Measurements from ENCODE around the gene PCDHB1.

The PCDHB1 gene, protein sequence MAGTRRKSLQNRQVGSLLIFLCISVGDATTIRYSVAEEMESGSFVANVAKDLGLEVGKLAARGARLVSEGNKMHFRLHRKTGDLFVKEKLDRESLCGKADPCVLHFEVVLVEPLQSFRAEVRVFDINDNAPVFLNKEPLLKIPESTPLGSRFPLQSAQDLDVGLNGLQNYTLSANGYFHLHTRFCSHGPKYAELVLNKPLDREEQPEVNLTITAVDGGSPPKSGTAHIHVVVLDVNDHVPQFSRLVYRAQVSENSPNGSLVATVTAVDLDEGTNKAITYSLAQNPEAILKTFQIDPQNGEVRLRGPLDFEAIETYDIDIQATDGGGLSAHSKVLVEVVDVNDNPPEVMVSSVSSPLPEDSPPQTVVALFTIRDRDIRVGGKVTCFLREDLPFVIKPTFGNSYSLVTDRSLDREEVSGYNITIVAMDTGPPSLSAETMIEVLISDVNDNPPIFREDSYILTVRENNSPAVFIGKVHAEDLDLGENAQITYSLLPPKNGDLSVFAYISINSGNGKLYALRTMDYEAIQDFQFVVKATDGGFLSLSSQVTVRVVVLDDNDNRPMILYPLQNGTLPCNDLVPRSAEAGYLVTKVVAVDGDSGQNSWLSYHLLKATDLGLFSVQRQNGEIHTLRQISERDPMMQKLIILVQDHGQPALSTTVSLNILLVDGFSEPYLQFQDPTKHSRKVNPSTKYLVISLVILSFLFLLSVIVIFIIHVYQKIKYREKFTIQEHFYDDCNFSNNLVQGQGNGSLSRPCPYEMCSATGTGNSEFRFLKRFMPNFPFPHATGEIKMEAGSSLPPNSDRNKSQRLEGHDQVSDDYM

DNA sequence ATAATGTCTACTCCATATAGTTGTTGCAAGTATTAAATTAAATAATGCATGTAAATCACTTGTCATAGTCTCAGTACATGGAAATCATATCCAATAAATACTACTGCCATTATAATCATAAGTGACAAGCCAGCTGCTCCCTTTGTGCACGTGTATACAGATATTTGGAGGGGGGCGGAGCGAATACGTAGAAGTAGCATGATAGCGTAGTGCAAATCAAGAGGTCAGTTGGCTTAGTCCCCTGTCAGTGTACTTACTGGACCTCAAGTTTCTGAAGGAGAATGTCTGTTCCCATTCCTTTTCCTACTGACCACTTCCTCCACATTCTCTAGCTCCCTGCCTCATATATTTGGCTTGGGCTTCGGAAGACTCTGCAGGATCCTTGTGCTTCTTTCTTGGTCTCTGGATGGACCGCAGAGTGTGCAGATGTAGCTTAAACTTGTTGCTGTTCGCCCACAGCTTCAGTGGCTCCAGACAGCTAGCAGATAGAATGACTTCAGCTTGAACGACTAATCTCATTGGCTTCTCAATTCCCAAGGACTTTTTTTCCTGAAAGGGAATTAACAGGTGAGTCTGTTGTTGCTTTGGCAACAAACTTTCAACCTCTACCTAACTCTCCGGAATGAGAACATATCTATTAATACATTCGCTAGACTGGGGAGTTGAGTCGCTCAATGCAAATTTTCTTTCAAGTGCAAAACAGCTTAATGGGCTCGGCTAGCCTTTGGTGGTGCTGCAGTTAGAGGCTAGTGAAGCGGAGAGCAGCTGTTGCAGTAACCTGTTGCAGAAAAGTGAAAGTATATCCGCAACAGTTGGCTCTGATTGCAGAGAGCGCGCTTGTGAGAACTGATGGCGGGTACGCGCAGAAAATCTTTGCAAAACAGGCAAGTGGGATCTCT, at the start of gene PCDHB1:
Gene PCDHB1, plus strand, starts transcription at position 753 of the 899 bp plus-strand sequence. Its CDS starts 97 bp downstream, at position 850.
- in situ Hi-C loops (cut with HindIII; ENCODE audit: low sequenced_read_pairs) = no loop called here

DNA sequence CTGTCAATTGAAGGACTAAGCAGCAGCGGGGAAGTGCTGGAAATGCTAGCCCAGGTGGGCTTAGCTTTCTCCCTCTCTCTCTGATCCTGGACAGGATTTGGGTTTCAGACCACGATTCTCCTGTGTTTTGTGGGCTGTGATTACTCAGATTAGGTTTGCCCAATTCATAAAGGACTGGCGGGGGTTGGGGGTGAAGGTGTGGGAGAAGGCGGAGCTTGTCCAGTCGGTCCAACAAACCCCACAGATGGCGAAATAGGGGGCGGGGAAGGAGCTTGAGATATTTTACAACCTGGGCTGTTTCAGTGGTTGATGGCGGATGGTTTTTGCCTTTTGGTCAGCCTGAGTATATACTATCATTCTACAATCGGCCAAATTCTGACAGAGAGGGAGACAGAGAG, 49.7 kb upstream of the PCDHB1 start:
- in situ Hi-C loops (cut with HindIII; ENCODE audit: low sequenced_read_pairs) = no loop called here

DNA sequence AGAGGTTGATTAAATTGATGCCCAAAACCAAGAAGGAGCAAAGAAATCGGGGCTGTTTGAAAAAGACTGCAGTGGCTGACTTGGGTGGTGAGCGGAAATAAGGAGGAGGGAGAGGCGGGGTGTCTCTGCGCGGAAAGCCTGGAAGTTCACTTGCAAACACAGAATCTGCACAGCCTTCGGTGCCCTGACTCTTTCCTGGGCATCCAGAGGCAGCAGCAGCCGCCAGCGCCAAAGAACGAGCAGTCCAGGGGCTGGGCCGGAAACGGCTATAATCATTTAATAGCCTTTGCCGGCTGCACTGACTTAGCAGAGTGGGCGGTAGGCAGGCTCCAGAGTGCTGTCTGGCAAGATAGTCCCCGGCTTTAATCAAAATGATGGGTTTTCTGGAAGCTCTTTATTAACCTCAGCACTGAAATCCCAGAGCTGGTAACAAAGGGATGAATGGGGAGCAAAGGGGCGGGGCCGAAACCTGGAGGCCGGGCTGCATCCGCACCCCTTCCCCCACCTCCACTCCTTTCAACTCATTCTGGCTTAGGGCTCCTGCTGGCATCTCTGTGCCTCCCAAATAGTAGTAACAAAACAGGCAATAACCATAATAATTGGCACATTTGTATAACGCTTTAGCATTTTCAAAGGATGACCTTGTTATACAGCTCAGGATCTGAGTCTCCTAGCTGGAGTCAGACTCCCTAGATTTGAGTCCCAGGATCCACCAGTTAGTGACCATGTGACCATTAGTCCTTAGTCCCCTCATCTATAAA, 49.1 kb upstream of the PCDHB1 start:
- in situ Hi-C loops (cut with HindIII; ENCODE audit: low sequenced_read_pairs) = no loop called here

DNA sequence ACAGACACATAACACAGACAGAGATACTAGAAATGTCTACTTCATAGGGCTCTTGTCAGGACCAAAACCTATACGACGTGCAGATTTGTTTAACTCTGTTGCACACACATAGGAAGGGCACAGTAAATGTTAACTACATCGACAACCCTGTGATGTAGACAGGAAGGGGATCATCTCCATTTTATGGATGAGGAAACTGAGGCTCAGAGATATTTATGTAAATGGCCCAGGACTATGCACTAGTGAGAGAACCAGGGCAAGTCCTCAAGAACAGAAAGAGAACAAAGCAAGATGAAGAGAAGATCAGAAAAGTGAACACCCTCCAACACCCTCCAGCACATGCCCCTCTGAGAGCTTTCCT, 48.6 kb upstream of the PCDHB1 start:
- in situ Hi-C loops (cut with HindIII; ENCODE audit: low sequenced_read_pairs) = no loop called here

DNA sequence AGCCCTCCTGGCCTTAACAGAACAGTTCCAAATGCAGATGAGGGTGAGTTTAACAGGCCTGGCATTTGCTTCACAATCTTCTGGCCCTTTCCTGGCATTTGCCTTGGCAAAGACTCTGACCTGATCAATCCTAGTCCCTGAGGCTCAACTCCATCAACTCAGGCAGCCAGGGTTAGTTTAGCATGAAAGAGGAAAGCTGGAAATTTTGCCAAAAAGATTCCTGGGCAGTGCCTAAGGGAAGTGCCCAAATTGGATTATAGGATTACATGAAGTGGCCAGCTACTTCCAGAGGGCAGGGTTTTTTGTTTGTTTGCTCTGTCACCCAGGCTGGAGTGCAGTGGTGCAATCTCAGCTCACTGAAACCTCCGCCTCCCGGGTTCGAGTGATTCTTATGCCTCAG, 48.1 kb upstream of the PCDHB1 start:
- in situ Hi-C loops (cut with HindIII; ENCODE audit: low sequenced_read_pairs) = no loop called here

DNA sequence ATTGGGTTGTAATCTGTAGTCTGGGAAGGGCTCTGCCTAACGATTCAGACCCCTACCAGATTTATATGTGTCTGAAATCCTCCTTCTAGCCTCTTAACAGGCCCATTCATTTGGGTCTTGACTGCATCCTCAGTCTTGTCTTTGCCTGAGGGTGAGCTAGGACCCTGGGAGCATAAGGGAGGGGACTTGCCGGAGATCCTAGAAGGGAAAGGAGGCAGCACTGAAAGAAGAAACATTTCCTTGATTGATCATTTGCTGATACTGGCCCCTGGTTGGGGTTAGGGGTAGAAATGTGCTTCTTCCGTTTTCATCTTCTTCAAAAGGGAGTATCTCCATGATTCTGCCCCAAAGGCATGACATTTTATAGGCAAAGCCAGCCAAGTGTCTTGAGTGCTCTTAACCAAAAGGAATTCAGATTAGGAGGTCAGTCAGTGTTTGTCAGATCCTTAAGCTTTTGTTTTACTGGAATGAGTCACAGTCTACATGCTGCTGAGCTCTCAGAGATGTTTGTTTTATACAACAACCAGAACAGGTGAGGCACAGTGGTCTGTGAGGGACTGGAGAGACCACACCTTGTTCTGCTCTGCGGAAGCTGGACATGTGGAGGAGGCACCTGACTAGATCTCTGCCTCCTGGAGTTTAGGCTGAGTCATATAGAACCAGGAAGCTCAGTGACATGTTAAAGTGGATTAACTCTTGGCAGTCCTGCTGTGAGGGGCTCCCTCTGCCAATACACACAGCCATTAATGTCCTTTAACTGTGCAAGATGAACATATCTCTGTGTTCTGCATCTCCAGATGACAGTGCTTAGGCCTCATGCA, 47.2 kb upstream of the PCDHB1 start:
- in situ Hi-C loops (cut with HindIII; ENCODE audit: low sequenced_read_pairs) = no loop called here

DNA sequence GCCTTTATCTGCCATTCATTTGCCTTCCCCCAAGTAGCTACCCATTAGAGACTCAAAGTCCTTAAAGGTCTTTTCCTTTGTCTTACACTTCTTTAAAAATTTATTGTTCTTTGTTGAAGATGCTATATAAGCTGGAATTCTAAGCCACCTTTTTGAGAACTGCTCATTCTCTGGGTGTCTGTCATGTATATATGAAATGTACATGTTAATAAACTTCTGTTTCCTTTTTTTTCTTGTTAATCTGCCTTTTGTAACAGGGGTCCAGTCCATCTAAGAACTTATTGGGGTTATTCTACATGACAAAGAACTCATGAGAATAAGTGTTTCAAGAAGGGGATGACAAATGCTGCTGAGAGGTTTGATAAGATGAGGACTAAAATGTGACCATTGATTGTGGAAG, 43.4 kb upstream of the PCDHB1 start:
- in situ Hi-C loops (cut with HindIII; ENCODE audit: low sequenced_read_pairs) = no loop called here

DNA sequence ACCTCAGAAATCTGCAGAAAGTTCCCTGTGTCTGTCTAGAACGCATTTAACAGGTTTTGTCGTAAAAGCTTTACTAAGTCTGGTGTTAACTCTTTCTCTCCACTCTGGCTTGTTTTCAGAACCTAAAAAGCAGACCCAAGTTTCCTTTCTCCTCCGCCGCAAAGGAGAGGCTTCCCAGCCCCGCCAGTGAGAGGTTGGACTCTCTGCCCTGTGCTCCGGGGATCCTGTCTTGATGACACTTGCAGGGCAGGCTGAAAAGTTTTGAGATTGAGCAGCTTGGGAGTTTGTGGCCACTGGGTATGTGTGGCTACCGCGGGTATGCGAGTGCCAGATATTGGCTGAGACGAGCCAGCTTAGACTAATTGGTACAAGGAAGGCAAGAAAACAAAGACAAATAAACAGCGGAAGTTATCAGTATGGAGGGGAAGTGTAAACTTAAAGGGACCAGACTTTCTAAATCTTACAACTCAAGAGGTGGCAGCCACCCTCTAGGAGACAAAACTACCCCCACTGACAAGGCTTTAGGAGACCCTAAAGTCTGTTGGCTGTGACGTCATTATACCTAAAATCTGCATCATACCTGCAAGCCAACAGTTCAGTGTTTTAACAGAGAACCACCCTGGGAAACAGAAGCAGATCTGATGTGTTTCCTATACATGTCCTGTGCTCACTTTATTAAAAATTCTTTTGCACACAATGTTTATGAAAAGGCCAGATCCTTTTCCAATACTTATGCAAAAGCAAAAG, 41.0 kb upstream of the PCDHB1 start:
- in situ Hi-C loops (cut with HindIII; ENCODE audit: low sequenced_read_pairs) = no loop called here

DNA sequence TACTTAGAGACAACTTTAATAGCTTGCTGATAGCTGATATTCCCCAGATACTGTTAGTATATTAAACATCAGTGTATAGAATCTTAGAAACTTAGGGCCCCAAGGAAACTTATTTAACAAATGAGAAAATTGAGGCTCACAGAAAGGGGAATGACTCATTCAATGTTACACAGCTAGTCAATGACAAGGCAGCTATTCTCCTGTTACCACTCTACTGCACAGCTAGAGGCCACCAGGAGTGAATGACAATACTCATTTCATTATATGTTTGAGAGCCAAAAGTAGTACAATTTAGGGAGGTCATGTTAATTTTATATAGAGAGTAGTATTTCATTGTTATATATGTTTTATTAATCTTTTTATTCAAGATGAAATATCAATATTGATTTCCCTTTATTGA, 33.2 kb upstream of the PCDHB1 start:
- in situ Hi-C loops (cut with HindIII; ENCODE audit: low sequenced_read_pairs) = no loop called here

DNA sequence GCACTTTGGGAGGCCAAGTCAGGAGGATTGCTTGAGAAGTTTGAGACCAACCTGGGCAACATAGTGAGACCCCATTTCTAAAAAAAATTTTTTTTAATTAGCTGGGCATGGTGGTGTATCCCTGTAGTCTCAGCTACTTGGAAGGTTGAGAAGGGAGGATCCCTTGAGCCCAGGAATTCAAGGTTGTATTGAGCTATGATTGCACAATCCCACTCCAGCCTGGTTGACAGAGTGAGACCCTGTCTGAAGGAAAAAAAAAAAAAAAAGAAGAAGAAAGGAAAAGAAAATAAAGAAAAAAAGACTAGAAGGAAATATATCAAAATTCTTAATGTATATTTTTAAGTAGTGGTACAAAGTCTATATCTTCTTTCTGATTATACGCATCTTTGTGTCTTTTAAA, 28.8 kb upstream of the PCDHB1 start:
- in situ Hi-C loops (cut with HindIII; ENCODE audit: low sequenced_read_pairs) = no loop called here

DNA sequence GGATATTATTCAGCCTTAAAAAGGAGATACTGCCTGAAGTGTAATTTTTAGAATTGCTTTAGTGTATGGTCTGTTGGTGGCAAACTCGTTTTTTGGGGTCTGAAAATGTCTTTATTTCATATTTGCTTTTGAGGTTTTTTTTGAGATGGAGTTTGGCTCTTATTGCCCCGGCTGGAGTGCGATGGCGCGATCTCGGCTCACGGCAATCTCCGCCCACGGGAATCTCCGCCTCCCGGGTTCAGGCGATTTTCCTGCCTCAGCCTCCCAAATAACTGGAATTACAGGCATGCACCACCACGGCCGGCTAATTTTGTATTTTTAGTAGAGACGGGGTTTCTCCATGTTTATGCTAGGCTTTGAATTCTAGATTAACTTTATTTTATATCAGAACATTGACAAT, 20.2 kb upstream of the PCDHB1 start:
- in situ Hi-C loops (cut with HindIII; ENCODE audit: low sequenced_read_pairs) = no loop called here

DNA sequence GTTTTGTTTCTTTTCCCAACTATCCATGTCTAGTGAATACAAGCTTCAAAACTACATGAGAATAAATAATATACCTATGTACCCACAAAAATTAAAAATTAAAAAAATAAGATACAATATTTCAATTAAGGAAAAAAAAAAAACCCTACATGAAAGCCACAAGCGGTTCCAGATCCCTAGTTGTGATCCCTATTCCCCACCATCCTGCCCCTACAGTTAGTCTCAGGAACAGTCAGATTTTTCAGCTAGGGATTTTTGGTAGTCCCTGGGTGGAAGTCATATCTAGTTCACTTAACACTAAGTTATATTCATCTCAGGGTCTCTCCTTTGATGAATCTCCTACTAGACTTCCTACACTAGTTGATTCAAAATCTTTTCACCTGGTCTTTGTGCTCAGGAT, 18.5 kb upstream of the PCDHB1 start:
- in situ Hi-C loops (cut with HindIII; ENCODE audit: low sequenced_read_pairs) = no loop called here

DNA sequence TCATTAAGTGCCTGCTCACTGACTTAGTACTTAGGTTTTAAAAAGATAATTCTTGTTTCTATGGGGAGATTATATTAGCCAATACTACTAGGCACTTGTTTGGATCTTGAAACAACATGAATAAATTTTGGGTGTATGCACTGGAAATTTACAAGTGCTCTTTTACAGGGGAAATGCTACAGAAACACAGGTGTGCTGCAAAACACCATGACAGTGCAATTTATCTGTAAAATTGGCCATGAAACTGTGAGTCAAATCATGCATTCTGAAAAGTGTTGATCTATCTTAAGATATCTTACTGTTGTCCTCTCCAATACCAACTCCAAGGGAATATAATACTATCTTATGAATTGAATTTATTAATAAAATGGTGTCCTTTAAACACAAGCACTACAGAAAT, 12.1 kb upstream of the PCDHB1 start:
- in situ Hi-C loops (cut with HindIII; ENCODE audit: low sequenced_read_pairs) = no loop called here

DNA sequence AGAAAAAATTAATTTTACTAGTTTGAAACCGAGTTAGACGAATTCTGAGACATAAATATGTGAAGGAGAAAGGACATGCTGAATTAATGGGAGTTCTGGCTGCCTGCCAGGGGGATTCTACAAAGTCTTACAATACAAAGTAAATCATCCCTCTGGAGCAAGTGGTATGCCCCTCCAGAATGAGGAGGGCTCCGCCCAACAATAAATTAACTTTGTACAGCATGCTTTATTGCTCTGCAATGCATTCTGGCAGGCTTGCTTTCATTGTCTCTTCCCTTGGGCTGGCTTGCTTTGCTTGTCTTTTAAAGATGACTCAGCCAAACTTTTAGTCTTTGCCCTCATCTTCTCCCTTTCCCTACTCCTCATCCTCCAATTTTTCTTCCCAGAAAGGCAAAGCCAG, 11.7 kb upstream of the PCDHB1 start:
- in situ Hi-C loops (cut with HindIII; ENCODE audit: low sequenced_read_pairs) = no loop called here

DNA sequence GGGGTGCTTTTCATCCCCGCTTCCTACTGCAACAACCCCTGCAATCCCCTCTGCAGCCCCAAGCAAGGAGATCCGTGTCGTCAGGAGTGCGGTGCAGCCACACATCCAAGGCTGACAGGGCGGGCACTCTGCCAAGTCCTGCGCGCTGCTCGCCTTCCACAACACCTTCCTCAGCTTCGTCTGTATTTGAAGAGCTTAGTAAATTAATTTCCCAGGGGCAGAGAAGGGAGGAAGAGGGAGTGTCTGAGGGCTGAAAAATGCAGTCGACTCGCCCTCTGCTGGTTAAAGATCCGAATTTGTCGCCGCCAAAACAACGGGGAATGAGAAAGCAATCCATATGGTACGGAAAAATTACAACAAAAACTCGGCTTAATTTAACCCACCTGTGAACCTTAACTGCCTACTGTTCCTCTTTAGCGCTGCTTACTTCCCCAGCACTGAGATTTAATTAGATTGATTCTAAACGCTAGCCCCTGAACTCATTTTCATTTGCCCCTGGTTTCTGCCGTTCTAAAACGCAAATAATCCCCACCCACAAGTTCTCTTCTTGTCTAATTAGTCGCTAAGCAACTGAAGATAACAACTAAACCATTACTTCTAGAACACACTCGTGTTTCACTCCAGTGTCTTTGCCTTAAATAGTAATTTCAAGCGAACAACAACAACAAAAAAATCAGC, 10.9 kb upstream of the PCDHB1 start:
- in situ Hi-C loops (cut with HindIII; ENCODE audit: low sequenced_read_pairs) = no loop called here

DNA sequence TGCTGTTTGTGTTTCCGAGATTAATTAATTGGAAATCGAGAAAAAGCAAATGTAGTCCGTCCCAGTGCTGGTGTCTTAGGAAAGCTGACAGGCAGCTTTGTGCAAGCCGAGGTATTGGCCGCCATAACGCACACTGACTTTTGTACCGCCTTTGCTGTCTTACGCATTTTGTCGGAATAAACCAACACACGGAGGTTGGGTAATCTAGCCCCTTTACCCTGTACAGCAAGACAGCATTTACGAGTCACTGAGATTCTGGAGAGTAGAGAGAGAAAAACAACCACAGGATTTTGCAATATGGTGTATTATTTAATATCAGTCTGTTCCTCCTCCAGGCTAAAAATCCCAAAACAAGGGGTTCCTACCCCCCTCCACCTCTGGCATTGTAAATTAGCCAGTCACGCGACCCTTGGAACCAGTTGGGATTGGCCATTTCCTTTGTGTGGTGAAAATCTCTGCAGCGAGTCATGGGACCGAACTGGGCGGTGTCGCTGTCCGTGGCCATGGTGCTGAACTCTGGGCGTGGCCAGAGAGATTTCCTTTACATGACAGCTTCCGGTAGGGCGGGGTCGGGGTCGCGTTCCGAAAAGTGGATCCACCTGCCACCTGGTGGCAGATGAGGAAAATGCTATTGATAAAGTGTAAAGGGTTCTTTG, 10.3 kb upstream of the PCDHB1 start:
- in situ Hi-C loops (cut with HindIII; ENCODE audit: low sequenced_read_pairs) = no loop called here

DNA sequence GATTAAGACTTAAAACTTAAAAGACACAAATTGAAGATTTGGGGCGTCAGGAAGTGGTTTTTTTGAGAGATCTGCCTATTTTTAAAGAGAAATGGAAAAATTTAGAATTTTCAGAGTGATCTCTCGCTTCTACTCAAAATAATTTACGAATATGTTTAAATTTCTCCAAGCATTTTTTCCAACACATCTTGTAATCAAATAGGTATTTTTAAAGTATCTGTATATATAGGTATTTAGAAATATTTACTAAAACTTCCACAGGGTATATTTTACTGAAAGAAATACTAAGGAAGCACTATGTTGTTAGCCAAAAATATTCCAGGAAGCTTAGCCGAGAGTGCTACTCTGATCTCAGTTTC, 9.8 kb upstream of the PCDHB1 start:
- in situ Hi-C loops (cut with HindIII; ENCODE audit: low sequenced_read_pairs) = no loop called here

DNA sequence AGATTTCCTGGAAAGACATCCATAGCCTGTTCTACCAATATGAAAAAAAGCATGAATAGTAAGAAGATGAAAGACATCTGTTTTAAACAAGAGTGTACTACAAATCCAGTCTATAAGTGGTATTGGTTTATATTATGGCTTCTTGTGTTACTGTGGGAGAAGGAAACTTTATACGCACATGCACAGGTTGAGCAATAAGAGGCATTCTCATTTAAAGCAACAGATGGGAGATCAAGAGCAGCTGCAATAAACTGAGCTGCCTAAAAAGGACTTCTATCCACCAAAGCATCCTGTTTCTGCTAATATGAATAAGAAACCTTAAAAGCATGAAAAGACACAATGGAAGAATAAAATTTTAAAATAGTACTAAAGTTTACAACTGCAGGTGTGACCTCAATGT, 8.6 kb upstream of the PCDHB1 start:
- in situ Hi-C loops (cut with HindIII; ENCODE audit: low sequenced_read_pairs) = no loop called here
